PC-9 (cell line): ENCODE measurements around the gene P3H4. TPM values are rescaled to one million over a fixed set of nuclear protein-coding genes. Genes with fewer than 3 reads are reported as not detected.
A peak's percentile ranks its signal among the peaks of the same experiment; 100 is the strongest.
"Not testable (repeated sequence)": the region's sequence is repeated elsewhere in the genome, so short reads cannot be mapped to it uniquely, and the experiment has no call there.

Experiments used
- BruUV-seq: library from RNA; stranded (reverse); fragments of 400-500 nt; replicated peaks from 2 replicates; lab custom pipeline; 2021; lab: Mats Ljungman, UMichigan
- CTCF ChIA-PET: fragments of 300-600 bp; sonication (Branson Sonifier 250); formaldehyde crosslinking; loops from one replicate; lab custom pipeline; 2022; ENCODE audit warnings: antibody characterized with exemption; lab: Charles Lee
- POLR2A ChIA-PET: fragments of 300-600 bp; sonication (Branson Sonifier 250); formaldehyde crosslinking; loops from one replicate; lab custom pipeline; 2022; ENCODE audit warnings: antibody characterized with exemption; ENCODE audit not compliant: unreplicated experiment; lab: Charles Lee
- DNase-seq, 2 experiments: peaks; one replicate each; pipeline versions ENCODE4 v3.0.0 to v3.0.0-alpha.2; 2015 to 2022; ENCODE audit warnings: mixed read lengths in 1 of 2
- H2AFZ ChIP-seq: fragments of 200-600 bp; sonication (generic); 2 replicates; pipeline ENCODE4 v1.8.1; 2017; ENCODE audit warnings: antibody characterized with exemption
- H3F3A ChIP-seq: fragments of 200-600 bp; sonication (generic); 2 replicates; pipeline ENCODE4 v1.8.1; 2017; ENCODE audit warnings: antibody characterized with exemption, mild to moderate bottlenecking, low read depth; ENCODE audit not compliant: insufficient read depth
- H3K27ac ChIP-seq: fragments of 200-600 bp; sonication (generic); 2 replicates; pipeline ENCODE4 v1.6.1; 2016; ENCODE audit warnings: mixed run types
- H3K27me3 ChIP-seq: fragments of 200-600 bp; sonication (generic); 2 replicates; pipeline ENCODE4 v1.6.1; 2016; ENCODE audit warnings: low read depth, mixed run types; ENCODE audit not compliant: insufficient read depth
- H3K36me3 ChIP-seq: fragments of 200-600 bp; sonication (generic); 2 replicates; pipeline ENCODE4 v1.6.1; 2016; ENCODE audit warnings: low read depth, mixed run types
- H3K4me1 ChIP-seq: fragments of 200-600 bp; sonication (generic); replicated peaks from 2 replicates; pipeline ENCODE4 v1.6.1; 2016; ENCODE audit warnings: mixed run types; ENCODE audit not compliant: insufficient read depth
- H3K4me2 ChIP-seq: fragments of 200-600 bp; sonication (generic); 2 replicates; pipeline ENCODE4 v1.6.1; 2017; ENCODE audit warnings: mixed run types
- H3K4me3 ChIP-seq: fragments of 200-600 bp; sonication (generic); 2 replicates; pipeline ENCODE4 v1.6.1; 2016; ENCODE audit warnings: mixed run types
- H3K79me2 ChIP-seq: fragments of 200-600 bp; sonication (generic); 2 replicates; pipeline ENCODE4 v1.6.1; 2017; ENCODE audit warnings: low read depth, mixed run types
- H3K9me2 ChIP-seq: fragments of 200-600 bp; sonication (generic); 2 replicates; pipeline ENCODE4 v1.8.1; 2017; ENCODE audit warnings: mild to moderate bottlenecking; ENCODE audit not compliant: insufficient read depth
- H3K9me3 ChIP-seq: fragments of 200-600 bp; sonication (generic); 2 replicates; pipeline ENCODE4 v1.8.1; 2016; ENCODE audit warnings: low read depth; ENCODE audit not compliant: insufficient read depth
- H4K20me1 ChIP-seq: fragments of 200-600 bp; sonication (generic); 2 replicates; pipeline ENCODE4 v1.8.1; 2017; ENCODE audit not compliant: insufficient read depth
- CTCF ChIP-seq: fragments of 200-600 bp; sonication (generic); conservative IDR thresholded peaks from 2 replicates; pipeline ENCODE4 v1.6.1; 2017; ENCODE audit warnings: mixed run types, antibody characterized with exemption, mild to moderate bottlenecking, moderate library complexity
- EZH2 ChIP-seq: fragments of 200-600 bp; sonication (generic); IDR thresholded peaks from 2 replicates; pipeline ENCODE4 v1.8.0; 2017; ENCODE audit warnings: antibody characterized with exemption, low read depth
- intact Hi-C: fragments of 100-400 bp; cut with micrococcal nuclease; formaldehyde crosslinking; loops from one replicate; pipeline ENCODE4 v1.10.0; 2022; ENCODE audit not compliant: unreplicated experiment
- total RNA-seq: library from RNA; stranded (reverse); gene quantifications from 2 replicates; pipeline ENCODE4 v1.2.3, GENCODE V29; 2021

The P3H4 gene
- total RNA-seq, 1 experiment from 2014 or later = 26.8 TPM

- no peaks in the 10 kb centered on the region for H4K20me1 ChIP-seq
- ChIA-PET CTCF (no interaction called here), POLR2A (interaction anchor here (0.6 kb wide), 1 partner anchor 155 kb away, joined by 5 read pairs; no protein-coding TSS in a partner anchor)
- H3F3A ChIP-seq = no peaks in the 10 kb centered on the region
- H3K4me3 ChIP-seq = peak overlapping the region; percentile 93
- H3K27me3 ChIP-seq = no peaks in the 10 kb centered on the region
- TF ChIP-seq CTCF = no peak
- no peak for TF ChIP-seq EZH2
- peaks cover 11% of the 10 kb centered on the region for H3K4me1 ChIP-seq
- no peaks in the 10 kb centered on the region for H3K9me2 ChIP-seq
- BruUV-seq = no TSS peak
- H3K4me2 ChIP-seq = peak overlapping the region; percentile 93
- H3K27ac ChIP-seq = no peak overlapping the region
- intact Hi-C loops = no loop called here
- 0 out of 2 replicates have a peak, but pooled peaks cover 8% of the 10 kb centered on the region for H3K79me2 ChIP-seq
- peak overlapping the region; percentile 100 for H2AFZ ChIP-seq
- DNase-seq = no peak
- H3K36me3 ChIP-seq = 0 out of 2 replicates have a peak, but pooled peaks cover 8% of the 10 kb centered on the region
- no peaks in the 10 kb centered on the region for H3K9me3 ChIP-seq
Observed at GRCh38 chr17:41835214-41835799, 23.6 kb upstream of the P3H4 start.

DNA sequence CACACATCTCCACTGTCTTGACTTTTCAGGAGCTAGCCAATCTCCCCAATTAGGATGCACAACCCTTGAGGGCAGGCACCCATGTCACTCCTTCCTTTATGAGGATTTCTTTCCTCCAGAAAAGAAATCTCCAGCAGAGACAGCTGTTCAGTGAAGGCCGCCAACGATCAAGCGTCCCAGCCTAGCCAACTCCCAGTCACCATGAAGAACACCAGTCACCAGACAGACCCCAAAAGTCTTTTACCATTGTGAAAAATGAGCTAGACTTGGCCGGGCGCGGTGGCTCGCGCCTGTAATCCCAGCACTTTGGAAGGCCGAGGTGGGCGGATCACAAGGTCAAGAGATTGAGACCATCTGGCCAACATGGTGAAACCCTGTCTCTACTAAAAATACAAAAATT, 18.2 kb upstream of the P3H4 start:
- intact Hi-C loops = not testable (repeated sequence)

GRCh38 chr17:41825175-41825845, 13.6 kb upstream of the P3H4 start:
- Histone ChIP-seq H3K4me1 (no peaks in the 10 kb centered on the region), H3K9me3 (no peaks in the 10 kb centered on the region), H3K27ac (no peak overlapping the region), H3K4me2 (no peak overlapping the region), H3K4me3 (no peak overlapping the region), H3K79me2 (no peaks in the 10 kb centered on the region), H3K36me3 (peaks cover 9% of the 10 kb centered on the region), H3K27me3 (no peaks in the 10 kb centered on the region), H4K20me1 (no peaks in the 10 kb centered on the region), H3F3A (no peaks in the 10 kb centered on the region), H3K9me2 (no peaks in the 10 kb centered on the region), H2AFZ (no peak overlapping the region)
- no peak for TF ChIP-seq CTCF
- no peak for TF ChIP-seq EZH2
- intact Hi-C loops = no loop called here
- ChIA-PET CTCF (no interaction called here), POLR2A (no interaction called here)
- BruUV-seq = no TSS peak
- no peak for DNase-seq

More for the DNA sequence above, 18.2 kb upstream of the P3H4 start:
- H3K79me2 ChIP-seq, H4K20me1 ChIP-seq, H3F3A ChIP-seq, H3K27ac ChIP-seq, CTCF ChIA-PET, H3K4me3 ChIP-seq, H3K27me3 ChIP-seq, BruUV-seq, POLR2A ChIA-PET, H2AFZ ChIP-seq, H3K9me2 ChIP-seq, H3K4me2 ChIP-seq, H3K9me3 ChIP-seq, DNase-seq, H3K4me1 ChIP-seq: not testable (repeated sequence)
- H3K36me3 ChIP-seq = peaks cover 16% of the 10 kb centered on the region
